ENCODE measurements around the gene AOPEP. TPM values are rescaled to one million over a fixed set of nuclear protein-coding genes. Genes with fewer than 3 reads are reported as not detected.
A peak's percentile ranks its signal among the peaks of the same experiment; 100 is the strongest.

AOPEP gene
- polyA plus RNA-seq, 2 of the 4 experiments (the other 2 are of a cell fraction): 226 to 266 TPM

DNA sequence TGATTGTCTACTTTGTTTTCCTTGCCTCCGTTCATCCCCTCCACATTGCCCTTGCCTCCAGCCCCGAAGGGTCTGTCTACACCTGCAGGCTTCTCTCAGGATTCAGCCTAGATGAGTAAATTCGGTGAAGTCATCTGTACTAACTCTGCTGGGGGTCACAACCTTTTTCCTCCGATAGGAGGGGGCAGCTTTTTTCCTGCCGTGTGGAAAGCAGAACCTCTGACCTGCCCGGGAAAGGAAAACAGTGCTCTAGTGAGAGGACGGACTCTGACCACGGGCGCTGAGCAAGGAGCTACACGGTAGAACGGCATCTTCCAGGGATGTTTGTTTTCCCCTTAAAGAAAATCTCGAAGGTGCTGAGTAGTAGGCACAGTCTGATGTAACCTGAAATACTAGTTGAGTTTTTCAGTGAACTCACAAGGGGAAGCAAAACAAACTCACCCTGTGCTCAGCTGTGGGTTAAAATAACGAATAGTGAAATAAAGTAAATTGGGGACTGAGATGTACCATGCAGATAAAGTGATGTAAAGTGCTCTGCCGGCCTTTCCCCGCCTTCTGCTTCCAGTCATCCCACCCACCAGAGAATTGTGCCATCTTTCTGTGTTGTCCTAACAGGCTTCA, 281.8 kb downstream of the AOPEP start (continued):
- TF ChIP-seq, protein P1, sequence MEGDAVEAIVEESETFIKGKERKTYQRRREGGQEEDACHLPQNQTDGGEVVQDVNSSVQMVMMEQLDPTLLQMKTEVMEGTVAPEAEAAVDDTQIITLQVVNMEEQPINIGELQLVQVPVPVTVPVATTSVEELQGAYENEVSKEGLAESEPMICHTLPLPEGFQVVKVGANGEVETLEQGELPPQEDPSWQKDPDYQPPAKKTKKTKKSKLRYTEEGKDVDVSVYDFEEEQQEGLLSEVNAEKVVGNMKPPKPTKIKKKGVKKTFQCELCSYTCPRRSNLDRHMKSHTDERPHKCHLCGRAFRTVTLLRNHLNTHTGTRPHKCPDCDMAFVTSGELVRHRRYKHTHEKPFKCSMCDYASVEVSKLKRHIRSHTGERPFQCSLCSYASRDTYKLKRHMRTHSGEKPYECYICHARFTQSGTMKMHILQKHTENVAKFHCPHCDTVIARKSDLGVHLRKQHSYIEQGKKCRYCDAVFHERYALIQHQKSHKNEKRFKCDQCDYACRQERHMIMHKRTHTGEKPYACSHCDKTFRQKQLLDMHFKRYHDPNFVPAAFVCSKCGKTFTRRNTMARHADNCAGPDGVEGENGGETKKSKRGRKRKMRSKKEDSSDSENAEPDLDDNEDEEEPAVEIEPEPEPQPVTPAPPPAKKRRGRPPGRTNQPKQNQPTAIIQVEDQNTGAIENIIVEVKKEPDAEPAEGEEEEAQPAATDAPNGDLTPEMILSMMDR (IDR thresholded peaks at IDR 0.05): no peak
- TF ChIP-seq EP300 (IDR thresholded peaks at IDR 0.05) (peak in 1 of 2 experiments; percentile 26; a peak in 2 of 5 replicates), SMC3 (IDR thresholded peaks at IDR 0.05) (no peak), RNF2 (IDR thresholded peaks at IDR 0.05; ENCODE audit: borderline replicate concordance, low read depth) (no peak), RARB (CRISPR knock-in tag; IDR thresholded peaks at IDR 0.05) (no peak), CHD4 (IDR thresholded peaks at IDR 0.05; ENCODE audit: borderline replicate concordance) (no peak), PBX3 (IDR thresholded peaks at IDR 0.05) (no peak), ZSCAN20 (CRISPR knock-in tag; IDR thresholded peaks at IDR 0.05) (no peak), ZFP36 (IDR thresholded peaks at IDR 0.05; ENCODE audit: borderline replicate concordance, partially characterized antibody) (no peak)

- 2% methylated on average over 5 of the region's 5 CpGs for WGBS (ENCODE audit: missing lambda C conversion rate)
- peak in 1 of 2 experiments; percentile 85 for DNase-seq (ENCODE audit: low read depth in 1 of 2, low spot score in 1 of 2)
- H3K27ac ChIP-seq: peak overlapping the region; percentile 80 to 99
- ATAC-seq: peak in 1 of 2 experiments; percentile 4; a peak in 2 of 6 replicates
- ChIA-PET CTCF (interaction anchor here (1.0 to 2.7 kb wide), 6 partner anchors 35 to 227 kb away, joined by 3 to 17 read pairs (median 5); no protein-coding TSS in a partner anchor), POLR2A (interaction anchor here (1.9 to 5.7 kb wide), 7 partner anchors 12 to 226 kb away, joined by 6 to 93 read pairs (median 11); no protein-coding TSS in a partner anchor)
- no peak for FAIRE-seq
- peak overlapping the region; percentile 98 for H3K4me2 ChIP-seq
- no peaks in the 10 kb centered on the region for H3K9me3 ChIP-seq
- H3K4me1 ChIP-seq: peaks cover 59% of the 10 kb centered on the region
- H3K4me3 ChIP-seq: peak overlapping the region; percentile 87
- no peak for TF ChIP-seq ATOH8 (CRISPR knock-in tag; IDR thresholded peaks at IDR 0.05; ENCODE audit: low read depth)
- TF ChIP-seq CHD2 (IDR thresholded peaks at IDR 0.05; ENCODE audit: low read length, partially characterized antibody): no peak
- TF ChIP-seq KDM5A (IDR thresholded peaks at IDR 0.05): no peak
- no peak for TF ChIP-seq BHLHE40 (IDR thresholded peaks at IDR 0.05; ENCODE audit: low read depth, low read length)
- no peak for TF ChIP-seq RNF2 (IDR thresholded peaks at IDR 0.05; ENCODE audit: borderline replicate concordance, low read depth)
- TF ChIP-seq ZNF302 (CRISPR knock-in tag; IDR thresholded peaks at IDR 0.05): no peak
- TF ChIP-seq, protein P2, sequence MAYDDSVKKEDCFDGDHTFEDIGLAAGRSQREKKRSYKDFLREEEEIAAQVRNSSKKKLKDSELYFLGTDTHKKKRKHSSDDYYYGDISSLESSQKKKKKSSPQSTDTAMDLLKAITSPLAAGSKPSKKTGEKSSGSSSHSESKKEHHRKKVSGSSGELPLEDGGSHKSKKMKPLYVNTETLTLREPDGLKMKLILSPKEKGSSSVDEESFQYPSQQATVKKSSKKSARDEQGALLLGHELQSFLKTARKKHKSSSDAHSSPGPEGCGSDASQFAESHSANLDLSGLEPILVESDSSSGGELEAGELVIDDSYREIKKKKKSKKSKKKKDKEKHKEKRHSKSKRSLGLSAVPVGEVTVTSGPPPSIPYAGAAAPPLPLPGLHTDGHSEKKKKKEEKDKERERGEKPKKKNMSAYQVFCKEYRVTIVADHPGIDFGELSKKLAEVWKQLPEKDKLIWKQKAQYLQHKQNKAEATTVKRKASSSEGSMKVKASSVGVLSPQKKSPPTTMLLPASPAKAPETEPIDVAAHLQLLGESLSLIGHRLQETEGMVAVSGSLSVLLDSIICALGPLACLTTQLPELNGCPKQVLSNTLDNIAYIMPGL (CRISPR knock-in tag; IDR thresholded peaks at IDR 0.05; ENCODE audit: borderline replicate concordance): no peak
- TF ChIP-seq, protein P3, sequence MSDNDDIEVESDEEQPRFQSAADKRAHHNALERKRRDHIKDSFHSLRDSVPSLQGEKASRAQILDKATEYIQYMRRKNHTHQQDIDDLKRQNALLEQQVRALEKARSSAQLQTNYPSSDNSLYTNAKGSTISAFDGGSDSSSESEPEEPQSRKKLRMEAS (IDR thresholded peaks at IDR 0.05): peak; percentile 33; the same call in 1 of the 2 replicates
- no peak for TF ChIP-seq FOSL2 (IDR thresholded peaks at IDR 0.05)
- peak; percentile 72 for TF ChIP-seq FOSL2 (CRISPR knock-in tag; IDR thresholded peaks at IDR 0.05)
- peak; percentile 92 for TF ChIP-seq HOXA7 (CRISPR knock-in tag; IDR thresholded peaks at IDR 0.05)
- no peak for TF ChIP-seq ZC3H11A (IDR thresholded peaks at IDR 0.05)
- TF ChIP-seq FOXS1 (CRISPR knock-in tag; IDR thresholded peaks at IDR 0.05): 0 out of 2 replicates have a peak, but pooled peaks have one; percentile 27
- TF ChIP-seq HOXB13 (CRISPR knock-in tag; IDR thresholded peaks at IDR 0.05; ENCODE audit: low read depth): no peak
- TF ChIP-seq CBX8 (IDR thresholded peaks at IDR 0.05): no peak
- TF ChIP-seq NR3C1 (IDR thresholded peaks at IDR 0.05): no peak
- no peak for TF ChIP-seq ESRRA (IDR thresholded peaks at IDR 0.05; ENCODE audit: borderline replicate concordance, low read length)
- peak; percentile 77; the same call in 1 of the 2 replicates for TF ChIP-seq RARB (CRISPR knock-in tag; IDR thresholded peaks at IDR 0.05)
- no peak for TF ChIP-seq E2F6 (IDR thresholded peaks at IDR 0.05; ENCODE audit: borderline replicate concordance, low read depth)
- no peak for TF ChIP-seq REST (IDR thresholded peaks at IDR 0.05)
Measured at GRCh38 chr9:95009459-95009858, 283.0 kb downstream of the AOPEP start.
